ENCODE data around the gene SRP9. TPM values are rescaled to one million over a fixed set of nuclear protein-coding genes. Genes with fewer than 3 reads are reported as not detected.

The SRP9 gene

Small RNA genes within 50 kb of the gene (small RNA-seq; reads per million reads assigned to genes)
- gene RNU6-1304P (ENCODE audit: insufficient read depth): not detected
